NCI-H128 (cell line): ENCODE results near the gene POLG2.
"Not testable (repeated sequence)": the region's sequence is repeated elsewhere in the genome, so short reads cannot be mapped to it uniquely, and the experiment has no call there.

Source experiments
- DNase-seq: peaks from one replicate; lab custom pipeline; 2025; ENCODE audit not compliant: unreplicated experiment; lab: John Stamatoyannopoulos, UW

POLG2 gene

GRCh38 chr17:64443086-64443760, 53.6 kb downstream of the POLG2 start:
- no peak for DNase-seq

- DNase-seq, result no peak
These were observed 54.3 kb downstream of the POLG2 start for GRCh38 chr17:64442541-64442971.

GRCh38 chr17:64441772-64442540, 54.9 kb downstream of the POLG2 start:
- DNase-seq, result no peak

- DNase-seq, result no peak
These were observed 56.9 kb downstream of the POLG2 start for GRCh38 chr17:64439956-64440355.

- DNase-seq, result not testable (repeated sequence)
These were observed 57.3 kb downstream of the POLG2 start for GRCh38 chr17:64439521-64439920.

- no peak for DNase-seq
These were observed 58.8 kb downstream of the POLG2 start for GRCh38 chr17:64437944-64438525.

- DNase-seq, result no peak
These were observed 65.3 kb downstream of the POLG2 start for GRCh38 chr17:64431534-64431933.

GRCh38 chr17:64430036-64430435, 66.8 kb downstream of the POLG2 start:
- DNase-seq, result not testable (repeated sequence)

- no peak for DNase-seq
These were observed 68.4 kb downstream of the POLG2 start for GRCh38 chr17:64428406-64428805.
